GM18519 (cell line): ENCODE data around the gene SYPL2.
"Not testable (repeated sequence)": the region's sequence is repeated elsewhere in the genome, so short reads cannot be mapped to it uniquely, and the experiment has no call there.

Experiments used
- ATAC-seq: cut with Tn5 transposase; IDR thresholded peaks from one replicate; pipeline ENCODE4 v1.9.1; 2021; ENCODE audit warnings: mild to moderate bottlenecking, moderate library complexity; ENCODE audit not compliant: unreplicated experiment, low FRiP score

Gene SYPL2

DNA sequence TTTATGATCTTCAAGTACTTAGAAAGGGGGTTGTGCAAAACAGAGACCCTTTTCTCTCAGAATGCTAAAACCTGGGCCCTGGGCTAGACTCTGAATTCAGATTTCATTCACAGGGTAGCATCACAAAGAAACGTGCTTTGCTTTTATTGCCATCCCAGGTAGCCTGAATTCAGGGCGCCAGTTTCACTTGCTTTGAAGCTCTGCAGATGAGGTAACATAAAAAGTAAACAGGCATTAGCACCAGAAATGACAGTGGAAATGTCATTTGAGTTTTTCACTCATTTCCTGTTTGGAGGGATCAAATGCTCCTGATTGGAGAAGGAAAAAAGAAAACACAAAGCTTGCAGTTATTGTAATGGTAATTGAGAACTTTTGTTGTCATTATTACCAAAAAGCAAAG lies 2.6 kb downstream of the SYPL2 start:
- no peak for ATAC-seq

DNA sequence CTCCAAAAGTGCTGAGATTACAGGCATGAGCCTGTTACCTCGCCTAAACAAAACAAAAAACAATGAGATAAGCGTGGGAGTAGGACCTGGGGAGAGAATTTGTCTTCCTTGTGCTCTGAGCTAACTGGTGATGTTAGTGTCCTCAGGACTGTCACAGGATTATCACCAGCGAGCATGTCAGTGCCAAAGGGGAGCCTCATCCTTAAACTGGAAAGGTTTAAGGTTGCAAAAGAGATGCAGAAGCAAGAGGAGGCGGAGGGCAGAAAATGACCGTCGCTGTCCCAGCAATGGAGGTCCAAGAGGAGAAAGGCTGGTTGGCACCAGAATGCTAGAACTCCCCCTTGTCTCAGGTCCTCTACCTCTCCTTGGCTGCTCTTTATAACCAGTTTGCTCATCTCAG lies 3.9 kb downstream of the SYPL2 start:
- no peak for ATAC-seq

DNA sequence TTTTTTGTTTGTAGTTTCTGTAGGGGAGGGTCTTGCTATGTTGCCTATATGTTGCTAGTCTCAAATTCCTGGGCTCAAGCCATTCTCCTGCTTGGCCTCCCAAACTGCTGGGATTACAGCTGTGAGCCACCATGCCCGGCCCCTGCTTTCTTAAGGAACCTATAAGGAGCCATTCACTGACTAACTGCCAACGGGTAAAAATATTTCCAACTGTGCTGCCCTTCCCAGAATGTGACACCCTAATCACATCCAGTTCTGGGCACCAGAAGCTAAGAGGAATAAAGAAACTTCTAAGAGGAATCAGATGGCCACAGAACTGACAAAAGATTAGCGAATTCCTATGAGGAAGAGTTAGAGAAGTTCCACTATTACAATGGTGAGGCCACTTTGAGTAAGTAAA lies 6.4 kb downstream of the SYPL2 start:
- no peak for ATAC-seq

DNA sequence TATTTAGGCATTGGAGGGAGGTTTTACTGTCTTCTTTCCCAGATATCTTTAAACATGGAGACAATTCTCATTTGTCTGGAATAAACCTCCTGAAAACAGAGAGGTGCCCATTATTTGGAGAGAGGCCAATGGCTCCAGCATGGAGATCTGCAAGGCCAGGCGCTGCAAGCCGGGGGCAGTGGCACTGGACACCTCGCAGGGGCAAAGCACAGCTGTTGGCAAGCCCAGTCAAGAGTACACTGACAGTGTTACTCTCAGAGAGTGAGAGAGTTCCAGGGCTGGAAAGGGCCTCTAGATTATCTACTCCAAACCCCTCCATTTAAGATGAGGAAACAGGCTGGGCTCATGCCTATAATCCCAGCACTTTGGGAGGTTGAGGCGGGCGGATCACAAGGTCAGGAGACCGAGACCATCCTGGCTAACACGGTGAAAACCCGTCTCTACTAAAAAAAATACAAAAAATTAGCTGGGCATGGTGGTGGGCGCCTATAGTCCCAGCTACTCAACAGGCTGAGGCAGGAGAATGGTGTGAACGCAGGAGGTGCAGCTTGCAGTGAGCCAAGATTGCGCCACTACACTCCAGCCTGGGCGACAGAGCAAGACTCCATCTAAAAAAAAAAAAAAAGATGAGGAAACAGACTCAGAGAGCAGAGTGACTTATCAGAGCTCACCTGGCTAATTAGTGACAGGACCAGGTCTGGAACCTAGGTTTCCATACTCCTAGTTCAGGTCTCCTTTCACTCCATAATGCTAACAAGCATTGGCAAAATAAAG lies 7.1 kb downstream of the SYPL2 start:
- not testable (repeated sequence) for ATAC-seq

DNA sequence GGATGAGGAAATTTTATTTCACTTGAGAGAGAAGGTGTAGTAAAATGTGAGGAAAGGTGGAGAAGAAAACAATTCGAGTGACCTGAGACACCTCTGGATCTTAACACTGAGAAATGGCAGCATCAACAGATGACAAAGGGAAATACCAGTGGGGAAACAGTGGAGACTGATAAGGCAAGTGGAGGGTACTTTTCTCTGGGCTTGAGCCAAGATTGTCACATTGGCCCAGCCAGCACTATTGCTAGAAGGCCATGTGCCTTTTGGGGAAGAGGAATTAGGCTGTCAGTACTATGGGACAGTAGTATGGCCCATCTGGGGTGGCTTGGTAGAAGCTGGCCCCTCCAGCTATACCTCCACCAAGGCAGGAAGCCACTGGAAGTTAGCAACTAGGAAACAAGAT lies 8.4 kb downstream of the SYPL2 start:
- no peak for ATAC-seq

DNA sequence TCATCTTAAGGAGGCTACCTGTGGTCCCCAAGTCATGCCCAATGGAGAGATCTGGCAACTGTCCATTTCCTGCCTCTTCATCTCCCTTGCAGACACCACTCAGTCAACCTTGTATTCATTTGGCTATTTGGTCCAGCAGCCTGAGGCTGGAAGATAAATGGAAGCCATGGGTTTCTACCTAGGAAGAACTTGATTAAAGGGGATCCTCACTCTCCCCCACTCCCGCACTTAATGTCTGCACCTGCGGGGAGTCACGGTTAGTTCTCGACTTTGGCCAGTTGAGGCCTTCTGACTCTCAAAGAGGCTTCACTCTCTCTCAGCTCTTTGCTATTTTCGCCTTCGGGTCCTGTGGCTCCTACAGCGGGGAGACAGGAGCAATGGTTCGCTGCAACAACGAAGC lies 8.9 kb downstream of the SYPL2 start:
- ATAC-seq = no peak

DNA sequence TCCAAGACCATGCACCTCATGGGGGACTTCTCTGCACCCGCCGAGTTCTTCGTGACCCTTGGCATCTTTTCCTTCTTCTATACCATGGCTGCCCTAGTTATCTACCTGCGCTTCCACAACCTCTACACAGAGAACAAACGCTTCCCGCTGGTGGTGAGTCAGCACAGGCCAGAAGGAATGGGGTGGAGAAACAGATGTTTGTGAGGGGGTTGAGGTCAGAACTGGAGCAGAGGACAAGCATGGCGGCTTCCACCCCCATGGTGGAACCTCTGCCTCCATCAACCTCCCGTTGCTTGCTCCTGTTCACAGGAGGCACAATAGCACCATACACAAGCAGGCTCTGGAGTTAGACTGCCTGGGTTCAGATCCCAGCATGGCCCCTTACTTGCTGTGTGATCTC lies 10.5 kb downstream of the SYPL2 start:
- no peak for ATAC-seq

DNA sequence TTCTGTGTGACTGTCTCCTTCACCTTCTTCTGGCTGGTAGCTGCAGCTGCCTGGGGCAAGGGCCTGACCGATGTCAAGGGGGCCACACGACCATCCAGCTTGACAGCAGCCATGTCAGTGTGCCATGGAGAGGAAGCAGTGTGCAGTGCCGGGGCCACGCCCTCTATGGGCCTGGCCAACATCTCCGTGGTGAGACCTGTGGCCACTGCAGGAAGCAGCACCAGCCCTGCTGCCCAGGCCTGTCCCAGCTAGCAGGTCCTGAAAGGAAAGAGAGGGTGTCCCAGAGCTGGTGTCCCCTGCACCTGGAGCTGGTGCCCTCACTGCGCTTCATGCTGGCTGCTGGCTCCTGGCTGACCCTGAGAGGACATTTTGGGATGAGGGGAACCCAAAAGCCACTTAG lies 11.5 kb downstream of the SYPL2 start:
- ATAC-seq = no peak

DNA sequence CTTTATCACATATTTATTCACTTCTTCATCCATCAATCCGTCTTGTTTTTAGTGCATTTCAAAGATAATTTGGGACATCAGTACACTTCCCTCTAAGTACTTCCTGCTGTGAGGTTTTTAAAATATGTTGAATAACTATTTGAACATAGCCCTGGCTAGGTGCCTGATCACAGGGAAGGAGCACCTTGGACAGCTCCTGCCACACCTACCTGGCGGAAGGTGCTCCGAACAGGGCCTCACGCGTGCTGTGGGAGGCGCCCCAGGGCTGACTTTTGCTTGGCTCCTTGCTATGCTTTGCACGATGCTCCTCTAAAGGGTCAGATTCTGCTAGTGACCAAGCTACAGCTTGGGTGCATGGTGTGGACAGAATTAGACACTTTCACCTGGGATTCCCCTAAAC lies 12.5 kb downstream of the SYPL2 start:
- no peak for ATAC-seq

DNA sequence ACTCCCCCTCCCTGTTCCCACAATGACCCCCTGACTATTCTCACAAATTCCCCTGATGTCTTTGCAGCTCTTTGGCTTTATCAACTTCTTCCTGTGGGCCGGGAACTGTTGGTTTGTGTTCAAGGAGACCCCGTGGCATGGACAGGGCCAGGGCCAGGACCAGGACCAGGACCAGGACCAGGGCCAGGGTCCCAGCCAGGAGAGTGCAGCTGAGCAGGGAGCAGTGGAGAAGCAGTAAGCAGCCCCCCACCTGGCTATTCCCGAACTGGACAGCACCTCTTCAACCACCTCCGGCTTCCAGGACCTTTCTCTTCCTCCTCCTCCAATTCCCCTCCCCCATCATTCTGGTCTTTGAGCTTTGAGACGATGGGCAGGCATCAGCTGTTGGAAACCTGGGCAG lies 13.0 kb downstream of the SYPL2 start:
- no peak for ATAC-seq

DNA sequence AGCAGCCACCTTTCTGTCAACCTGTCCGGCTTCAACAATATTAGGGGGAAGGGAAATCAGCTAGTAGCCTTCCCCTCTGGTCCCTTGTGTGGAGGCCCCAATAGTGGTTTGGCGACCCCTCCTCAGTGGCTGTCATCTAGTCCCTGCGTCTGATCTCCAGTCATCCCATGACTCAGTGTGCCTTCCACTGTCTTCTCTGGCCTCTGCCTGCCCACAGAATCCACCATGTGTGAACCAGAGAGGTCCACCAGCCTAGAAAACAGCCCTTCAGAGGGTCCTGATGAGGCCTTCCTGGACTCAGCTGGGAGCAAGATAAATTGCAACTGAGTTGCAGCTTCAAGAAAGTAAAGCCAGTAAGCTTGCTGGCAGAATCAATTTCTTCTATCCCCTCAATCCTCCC lies 13.6 kb downstream of the SYPL2 start:
- ATAC-seq = no peak

DNA sequence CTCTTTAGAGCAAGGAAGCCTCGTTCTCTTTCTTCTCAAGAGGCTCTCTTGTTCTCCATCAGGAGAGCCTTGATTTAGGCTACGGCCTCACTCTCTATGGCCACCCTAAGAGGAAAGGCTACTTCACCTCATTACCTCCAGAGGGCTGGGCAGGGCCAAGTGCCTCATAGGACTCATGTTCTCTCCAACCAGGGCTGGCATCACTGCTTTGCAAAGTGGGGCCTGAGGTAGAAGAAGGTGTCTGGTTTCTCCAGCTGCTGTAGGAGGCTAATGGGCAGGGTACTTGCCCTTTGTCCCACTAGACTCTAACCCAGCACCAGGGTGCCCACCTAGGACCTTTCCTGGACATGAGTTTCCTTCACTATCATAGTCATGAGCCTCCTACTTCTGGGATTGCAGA lies 15.3 kb downstream of the SYPL2 start:
- ATAC-seq = no peak

DNA sequence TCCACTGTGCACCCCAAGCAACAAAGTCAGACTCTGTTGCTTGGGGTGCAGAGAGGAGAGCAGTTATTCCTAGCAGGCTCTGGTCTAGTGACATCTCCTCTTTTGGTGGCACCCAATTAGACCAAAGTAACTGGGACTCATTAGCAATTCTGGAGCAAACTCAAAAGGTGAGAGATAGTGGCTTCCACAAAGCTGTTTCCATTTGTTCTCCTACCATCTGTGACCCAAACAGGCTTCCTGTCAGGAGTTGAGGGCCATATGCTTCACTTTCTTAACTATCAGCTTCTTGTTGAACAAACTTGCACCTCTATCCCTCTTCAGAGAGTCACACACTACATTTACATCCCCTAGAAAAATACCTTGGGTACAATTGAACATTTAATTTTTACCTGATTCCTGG lies 15.9 kb downstream of the SYPL2 start:
- ATAC-seq = no peak

DNA sequence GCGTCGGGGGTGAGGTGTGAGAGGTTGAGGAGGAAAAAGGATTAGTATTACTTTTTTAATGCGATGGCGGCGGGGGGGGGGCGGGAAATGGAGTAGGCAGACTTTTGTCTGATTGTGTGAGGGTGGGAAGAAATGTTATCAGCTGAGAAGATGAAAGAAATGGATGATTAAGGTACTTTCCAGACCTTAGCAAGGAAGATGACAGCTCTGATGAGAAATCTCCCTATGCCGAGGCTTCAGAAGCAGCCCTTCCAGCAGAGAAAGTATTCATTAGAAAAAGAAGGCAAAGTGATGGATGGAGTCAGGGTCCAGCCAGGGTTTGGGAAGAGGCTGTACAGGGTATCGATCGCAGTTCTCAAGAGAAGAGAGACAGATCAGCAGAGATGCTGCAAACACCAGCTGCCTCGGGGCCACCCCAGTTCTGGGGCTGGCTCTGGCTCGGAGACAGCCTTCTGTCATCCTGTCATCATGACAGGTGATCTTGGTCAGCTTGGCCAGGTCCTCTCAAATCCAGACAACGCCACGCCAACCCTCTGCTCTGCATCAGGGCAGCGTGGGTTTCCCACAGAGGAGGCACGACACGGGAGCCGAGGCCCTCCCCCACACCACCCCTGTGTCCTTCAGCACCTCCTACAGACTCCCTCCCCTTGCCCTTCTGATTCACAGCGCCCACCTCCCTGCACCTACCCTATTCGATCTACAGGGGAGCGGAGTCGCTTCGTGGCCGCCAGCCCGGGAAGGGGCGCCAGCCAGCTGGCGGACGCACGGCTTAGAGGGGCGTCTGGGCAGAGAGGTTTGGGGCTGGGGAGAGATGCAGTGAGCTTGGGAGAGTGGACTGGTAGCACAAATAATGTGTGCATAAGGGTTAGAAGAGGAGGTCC lies 16.7 kb downstream of the SYPL2 start:
- peak; percentile 6 for ATAC-seq

DNA sequence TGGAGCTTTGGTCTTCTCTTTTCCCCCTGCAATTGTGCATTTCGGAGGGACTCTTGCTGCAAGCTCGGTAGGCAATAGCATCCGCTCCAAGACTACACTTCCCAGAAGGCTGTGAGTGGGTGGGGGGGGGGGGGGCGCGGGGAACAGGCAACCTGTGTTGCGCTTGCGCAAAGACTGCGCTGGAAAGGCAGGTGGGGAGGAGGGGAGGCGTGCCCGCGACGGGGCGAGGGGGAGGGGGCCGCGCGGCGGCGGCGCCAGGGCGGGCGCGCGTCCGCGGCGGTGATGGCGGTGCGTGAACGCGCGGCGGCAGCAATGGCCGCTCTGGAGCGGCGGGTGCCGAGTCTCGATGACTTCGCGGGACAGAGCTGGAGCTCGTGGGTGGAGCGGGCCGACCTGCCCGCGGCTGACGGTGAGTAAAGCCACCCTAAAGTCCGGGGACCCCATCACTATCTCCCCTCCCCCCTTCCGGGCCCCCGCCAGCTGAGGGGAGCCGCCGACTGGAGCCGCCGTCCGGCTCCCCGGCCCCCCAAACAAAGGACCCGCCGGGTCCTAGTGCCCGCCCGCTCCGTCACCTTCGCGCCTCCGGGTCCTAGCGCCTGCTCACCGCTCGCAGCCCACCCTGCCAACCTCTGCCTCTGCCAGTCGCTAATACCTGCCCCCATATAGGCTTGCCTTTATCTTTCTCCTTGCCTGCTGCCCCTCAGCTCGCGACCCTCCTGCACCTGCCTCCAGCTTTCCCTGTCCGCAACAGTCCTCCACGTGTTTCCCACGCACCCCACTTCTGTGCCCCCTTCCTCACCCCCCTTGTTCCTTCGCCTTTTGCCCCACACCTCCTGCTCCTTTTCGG lies 17.5 kb downstream of the SYPL2 start, which contains the start of gene ATXN7L2:
Gene ATXN7L2, plus strand, starts transcription at position 234 of the 847 bp plus-strand sequence. Its CDS starts 49 bp downstream, at position 283.
- ATAC-seq = peak; percentile 44

DNA sequence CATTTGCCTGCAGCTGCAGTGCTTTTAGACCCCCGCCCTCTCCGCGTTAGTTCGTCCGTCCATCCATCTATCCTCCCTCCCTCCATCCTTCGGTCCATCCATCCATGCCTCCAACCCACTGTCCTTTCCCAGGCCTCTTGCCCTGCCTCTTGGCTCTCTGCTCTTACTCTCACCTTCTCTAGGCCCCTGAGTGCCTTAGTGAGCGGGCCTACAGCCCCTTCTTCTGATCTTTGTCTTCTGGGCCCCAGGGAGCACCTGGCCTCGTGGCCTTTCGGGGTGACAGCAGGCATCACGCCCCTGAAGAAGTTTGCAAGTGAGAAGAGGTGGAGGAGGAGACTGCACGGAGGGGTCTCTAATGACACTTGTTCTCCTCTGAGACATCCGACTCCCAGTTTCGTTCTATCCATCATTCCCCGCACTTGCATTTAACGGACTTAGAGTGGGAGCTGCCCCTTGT lies 18.2 kb downstream of the SYPL2 start:
- ATAC-seq = no peak

DNA sequence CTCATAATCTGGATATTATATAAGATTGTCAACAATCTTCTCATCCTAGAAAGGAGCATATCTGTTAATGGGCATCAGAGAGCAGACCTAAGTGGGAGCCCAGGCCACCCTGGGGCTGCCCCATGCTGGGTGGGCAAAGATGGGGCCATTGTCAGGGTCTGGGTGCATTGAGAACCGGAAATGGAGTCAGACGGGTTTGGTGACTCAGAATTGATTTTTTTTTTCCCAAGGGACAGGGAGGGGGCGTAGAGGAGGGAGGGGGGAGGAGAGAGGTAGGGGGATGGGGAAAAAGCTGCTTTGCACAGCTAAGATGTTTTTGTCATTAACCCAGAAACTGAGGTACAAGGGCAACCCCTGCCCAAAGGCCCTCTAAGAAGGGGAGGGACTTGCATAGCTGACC lies 18.7 kb downstream of the SYPL2 start:
- no peak for ATAC-seq

DNA sequence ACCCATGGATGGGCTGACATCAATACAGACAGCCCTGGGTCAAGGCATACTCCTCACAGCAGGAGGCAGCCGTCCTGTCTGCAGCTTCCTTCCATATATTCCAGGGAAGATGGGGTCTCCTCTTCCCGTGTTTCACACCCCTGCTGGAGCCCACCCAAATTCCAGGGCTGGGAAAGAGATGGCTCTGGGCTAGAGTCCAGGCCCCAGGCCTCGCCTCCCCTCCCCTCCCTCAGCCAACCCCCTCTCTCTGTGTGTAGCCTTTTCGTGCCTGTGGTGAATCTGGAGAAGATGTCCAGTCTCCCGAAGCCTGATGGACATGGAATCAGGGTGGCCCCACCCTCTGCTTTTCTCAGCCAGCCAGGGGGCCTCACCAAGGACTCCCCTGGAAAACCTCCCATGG lies 20.9 kb downstream of the SYPL2 start:
- ATAC-seq = no peak

DNA sequence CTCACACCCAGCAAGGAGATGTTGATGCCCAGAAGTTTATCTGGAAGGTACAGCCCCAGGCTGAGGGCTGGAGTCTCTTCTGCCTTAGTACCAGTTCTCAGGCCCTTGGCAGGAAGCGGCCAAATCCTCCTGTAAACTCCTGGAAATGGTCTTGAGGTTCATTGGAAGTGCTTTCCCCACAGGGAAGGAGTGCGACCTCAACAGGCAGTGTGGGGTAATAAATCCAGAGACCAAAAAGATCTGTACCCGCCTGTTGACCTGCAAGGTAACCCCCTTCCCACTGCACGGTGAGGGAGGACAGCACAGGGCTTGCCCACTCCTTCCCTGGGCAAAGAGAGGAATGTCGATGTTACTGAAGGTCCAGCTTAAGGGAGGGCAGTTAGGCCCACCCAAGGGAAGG lies 21.9 kb downstream of the SYPL2 start:
- no peak for ATAC-seq

DNA sequence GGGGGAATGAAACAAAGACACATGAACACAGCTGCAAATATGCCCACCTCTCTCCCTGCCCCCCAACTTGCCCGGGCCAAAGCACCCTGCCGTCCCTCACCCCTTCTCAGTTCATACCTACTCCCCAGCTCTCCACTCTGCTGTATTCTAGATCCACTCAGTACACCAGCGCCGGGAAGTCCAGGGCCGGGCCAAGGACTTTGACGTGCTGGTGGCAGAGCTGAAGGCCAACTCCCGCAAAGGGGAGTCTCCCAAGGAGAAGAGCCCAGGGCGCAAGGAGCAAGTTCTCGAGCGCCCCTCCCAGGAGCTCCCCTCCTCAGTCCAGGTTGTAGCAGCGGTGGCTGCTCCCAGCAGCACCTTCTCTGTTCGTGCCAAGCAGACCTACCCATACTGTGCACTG lies 22.4 kb downstream of the SYPL2 start:
- ATAC-seq = no peak
